HCT116 (cell line): ENCODE measurements around the gene ANKRD44. TPM values are rescaled to one million over a fixed set of nuclear protein-coding genes. Genes with fewer than 3 reads are reported as not detected.

Source experiments
- ATAC-seq: fragments of 200-7000 bp; cut with Tn5 transposase; 2 replicates; pipeline ENCODE4 v1.9.1; 2020; ENCODE audit warnings: mild to moderate bottlenecking, moderate library complexity
- BruUV-seq: library from RNA; stranded (reverse); fragments of 400-500 nt; replicated peaks from 2 replicates; lab custom pipeline; 2021; lab: Mats Ljungman, UMichigan
- CTCF ChIA-PET: fragments of 300-600 bp; sonication (Branson Sonifier 250); formaldehyde crosslinking; loops from one replicate; lab custom pipeline; 2021; ENCODE audit warnings: antibody characterized with exemption; lab: Charles Lee
- POLR2A ChIA-PET: fragments of 300-600, 350-600 bp; sonication (Branson Sonifier 250); formaldehyde crosslinking; loops from one replicate; lab custom pipeline; 2021; ENCODE audit warnings: antibody characterized with exemption; lab: Charles Lee
- RAD21 ChIA-PET, 2 experiments: fragments of 300-600 bp; sonication (Branson Sonifier 250); formaldehyde crosslinking; loops; one replicate each; lab custom pipeline; 2023; ENCODE audit warnings: low total read pairs in 2 of 2; ENCODE audit not compliant: uncharacterized antibody in 2 of 2, unreplicated experiment in 2 of 2, low non-redundant PET in 1 of 2; lab: Charles Lee
- DNase-seq: peaks from one replicate; pipeline ENCODE4 v3.0.0-alpha.2; 2010; ENCODE audit warnings: low read depth, low spot score
- H2AFZ ChIP-seq: fragments of 200-600 bp; shearing (Covaris generic), sonication (generic); 2 replicates; pipeline ENCODE4 v1.6.1; 2017; ENCODE audit warnings: low read depth, mixed run types, mixed read lengths, antibody characterized with exemption, low read length; ENCODE audit not compliant: poor library complexity, severe bottlenecking
- H3K27ac ChIP-seq: 2 replicates; pipeline ENCODE4 v1.5.1; 2012; ENCODE audit warnings: low read depth, low read length
- H3K27me3 ChIP-seq: fragments of 200-600 bp; sonication (generic); 2 replicates; pipeline ENCODE4 v1.6.1; 2016; ENCODE audit warnings: mixed run types, low read length, mixed read lengths; ENCODE audit not compliant: insufficient read depth
- H3K36me3 ChIP-seq, 2 experiments: fragments of 200-500 bp in 1 of 2; fragments of 200-600 bp in 1 of 2; sonication (Bioruptor generic) in 1 of 2; sonication (generic) in 1 of 2; 2 replicates each; pipeline versions ENCODE4 v1.5.1 to v1.6.1; 2014 to 2016; ENCODE audit warnings: low read length in 2 of 2, inconsistent platforms in 1 of 2, mixed read lengths in 1 of 2, mixed run types in 1 of 2; ENCODE audit not compliant: insufficient read depth in 2 of 2, control insufficient read depth in 1 of 2
- H3K4me1 ChIP-seq, 2 experiments: fragments of 200-600 bp in 1 of 2; sonication (generic) in 1 of 2; 2 replicates each; pipeline versions ENCODE4 v1.5.1 to v1.6.1; 2012 to 2017; ENCODE audit warnings: low read length in 2 of 2, inconsistent platforms in 1 of 2, mild to moderate bottlenecking in 1 of 2, mixed read lengths in 1 of 2, mixed run types in 1 of 2, moderate library complexity in 1 of 2; ENCODE audit not compliant: insufficient read depth in 2 of 2, control insufficient read depth in 1 of 2
- H3K4me2 ChIP-seq: fragments of 200-600 bp; sonication (generic); 2 replicates; pipeline ENCODE4 v1.6.1; 2017; ENCODE audit warnings: mixed run types, low read length, mixed read lengths
- H3K4me3 ChIP-seq, 2 experiments: fragments of 200-600 bp in 1 of 2; sonication (generic) in 1 of 2; replicated peaks in 1 of 2; 2 replicates each; pipeline ENCODE4 v1.5.1; 2011 to 2016; ENCODE audit warnings: low read length in 2 of 2, control low read depth in 1 of 2, low read depth in 1 of 2, mild to moderate bottlenecking in 1 of 2, mixed read lengths in 1 of 2, mixed run types in 1 of 2
- H3K79me2 ChIP-seq: fragments of 200-600 bp; sonication (generic); 2 replicates; pipeline ENCODE4 v1.6.1; 2017; ENCODE audit warnings: mild to moderate bottlenecking, mixed run types, low read length, moderate library complexity, mixed read lengths; ENCODE audit not compliant: insufficient read depth
- H3K9ac ChIP-seq: fragments of 200-600 bp; sonication (generic); 2 replicates; pipeline ENCODE4 v1.6.1; 2016; ENCODE audit warnings: low read length, mixed read lengths
- H3K9me2 ChIP-seq: fragments of 200-600 bp; sonication (generic), shearing (Covaris generic); 2 replicates; pipeline ENCODE4 v1.6.1; 2017; ENCODE audit warnings: mixed run types, mild to moderate bottlenecking, moderate library complexity; ENCODE audit not compliant: insufficient read depth
- H3K9me3 ChIP-seq, 2 experiments: fragments of 200-500 bp in 1 of 2; fragments of 200-600 bp in 1 of 2; sonication (Bioruptor generic) in 1 of 2; sonication (generic) in 1 of 2; 2 replicates each; pipeline ENCODE4 v1.6.1; 2014 to 2017; ENCODE audit warnings: low read length in 2 of 2, mixed read lengths in 2 of 2, inconsistent platforms in 1 of 2, low read depth in 1 of 2, mild to moderate bottlenecking in 1 of 2, mixed run types in 1 of 2, moderate library complexity in 1 of 2; ENCODE audit not compliant: control insufficient read depth in 1 of 2, insufficient read depth in 1 of 2
- H4K20me1 ChIP-seq: fragments of 200-600 bp; sonication (generic), shearing (Covaris generic); 2 replicates; pipeline ENCODE4 v1.6.1; 2017; ENCODE audit warnings: mixed run types, mild to moderate bottlenecking, moderate library complexity; ENCODE audit not compliant: insufficient read depth
- EZH2 ChIP-seq: fragments of 200-600 bp; sonication (generic); IDR thresholded peaks from 2 replicates; pipeline ENCODE4 v1.6.1; 2017; ENCODE audit warnings: antibody characterized with exemption, mixed run types
- FOSL1 ChIP-seq: IDR thresholded peaks from 2 replicates; pipeline ENCODE4 v1.6.1; 2012; ENCODE audit warnings: low read depth
- POLR2A ChIP-seq: IDR thresholded peaks from 2 replicates; pipeline ENCODE4 v1.7.0; 2011; ENCODE audit warnings: borderline replicate concordance; ENCODE audit not compliant: insufficient read depth, insufficient read length; ENCODE audit errors: extremely low read depth
- POLR2AphosphoS5 ChIP-seq: IDR thresholded peaks from 2 replicates; pipeline ENCODE4 v1.6.1; 2011; ENCODE audit warnings: mild to moderate bottlenecking, low read depth, low read length, moderate library complexity
- SIN3A ChIP-seq: IDR thresholded peaks from 2 replicates; pipeline ENCODE4 v1.6.1; 2012; ENCODE audit warnings: low read depth
- ZBTB33 ChIP-seq: IDR thresholded peaks from 2 replicates; pipeline ENCODE4 v1.6.1; 2011; ENCODE audit warnings: mild to moderate bottlenecking, low read length, moderate library complexity; ENCODE audit not compliant: insufficient replicate concordance; ENCODE audit errors: extremely low read depth
- ZFX ChIP-seq: fragments of 450-650 bp; IDR thresholded peaks from 2 replicates; pipeline ENCODE4 v1.6.1; 2017
- intact Hi-C: fragments of 100-400 bp; cut with micrococcal nuclease; formaldehyde crosslinking; loops from 2 replicates; pipeline ENCODE4 v1.10.0; 2022
- total RNA-seq: library from RNA; stranded (reverse); gene quantifications from one replicate; pipeline ENCODE4 v1.2.1, GENCODE V29; 2021; ENCODE audit not compliant: unreplicated experiment

The ANKRD44 gene
- total RNA-seq, 1 experiment from 2014 or later: 2.7 TPM

- no peak for TF ChIP-seq SIN3A
These were observed 74.4 kb downstream of the ANKRD44 start (continued) for GRCh38 chr2:197236159-197236558.

GRCh38 chr2:197235711-197236110 lies 74.9 kb downstream of the ANKRD44 start:
- no peaks in the 10 kb centered on the region for H3K4me1 ChIP-seq
- H3K9me2 ChIP-seq: no peaks in the 10 kb centered on the region
- no peak for TF ChIP-seq POLR2A
- no peak for TF ChIP-seq FOSL1
- no peak for TF ChIP-seq ZFX
- no peak for TF ChIP-seq POLR2AphosphoS5
- TF ChIP-seq EZH2: no peak
- TF ChIP-seq ZBTB33: no peak
- TF ChIP-seq, all 23 proteins: peak for 0
- ATAC-seq (no peak), DNase-seq (no peak)
- Histone ChIP-seq H4K20me1 (no peaks in the 10 kb centered on the region), H3K4me3 (no peak overlapping the region), H3K79me2 (no peaks in the 10 kb centered on the region), H3K9ac (no peak overlapping the region), H2AFZ (no peak overlapping the region), H3K4me2 (no peak overlapping the region), H3K27ac (no peak overlapping the region), H3K36me3 (no peaks in the 10 kb centered on the region), H3K9me3 (no peaks in the 10 kb centered on the region), H3K27me3 (no peaks in the 10 kb centered on the region)
- RAD21 ChIA-PET: no interaction called here
- no TSS peak for BruUV-seq
- POLR2A ChIA-PET: no interaction called here
- CTCF ChIA-PET: no interaction called here
- intact Hi-C loops: no loop called here
